ENCODE results near the gene TBC1D3B. TPM values are rescaled to one million over a fixed set of nuclear protein-coding genes. Genes with fewer than 3 reads are reported as not detected.

TBC1D3B gene
- total RNA-seq, 4 donors from 2014 or later: 5.2 to 12.1 TPM; not detected in 2

GRCh38 chr17:36135465-36135864 lies 41.0 kb downstream of the TBC1D3B start:
- TF ChIP-seq POLR2A (IDR thresholded peaks at IDR 0.05): no peak
- no peak for TF ChIP-seq POLR2AphosphoS5 (IDR thresholded peaks at IDR 0.05)
- TF ChIP-seq EP300 (IDR thresholded peaks at IDR 0.05; ENCODE audit: low read depth): no peak
- TF ChIP-seq CTCF (IDR thresholded peaks at IDR 0.05): no peak
- no peaks in the 10 kb centered on the region for H3K36me3 ChIP-seq
- intact Hi-C loops (cut with DNase I; ENCODE audit: low total_unique reads): no loop called here
- H3K4me3 ChIP-seq: no peak overlapping the region
- 63 to 79% methylated on average over 4 of the region's 4 CpGs for WGBS, 2 donors (ENCODE audit: low coverage in 1 of 2)
- DNase-seq: no peak
- no peaks in the 10 kb centered on the region for H3K9me3 ChIP-seq
- peaks cover 0 to 59% (median 25%) of the 10 kb centered on the region in 4 donors for H3K4me1 ChIP-seq
- no peaks in the 10 kb centered on the region for H3K27me3 ChIP-seq
- H3K27ac ChIP-seq: peak overlapping the region in 2 of 4 donors; percentile 50 to 60
- in situ Hi-C loops (cut with MboI; ENCODE audit: low pct_ligation_motif_present in 1 of 4, low pct_unique_long_range_greater_than_20kb in 1 of 4, low sequenced_read_pairs in 3 of 4): no loop called here

- H3K27me3 ChIP-seq: no peaks in the 10 kb centered on the region
- no peaks in the 10 kb centered on the region for H3K36me3 ChIP-seq
- in situ Hi-C loops (cut with MboI; ENCODE audit: low pct_ligation_motif_present in 1 of 4, low pct_unique_long_range_greater_than_20kb in 1 of 4, low sequenced_read_pairs in 3 of 4): no loop called here
- H3K9me3 ChIP-seq: no peaks in the 10 kb centered on the region
- no peak overlapping the region for H3K4me3 ChIP-seq
- peak; percentile 34 for DNase-seq
- TF ChIP-seq POLR2AphosphoS5 (IDR thresholded peaks at IDR 0.05) (peak in 1 of 3 donors; percentile 37), POLR2A (IDR thresholded peaks at IDR 0.05) (no peak)
- intact Hi-C loops (cut with DNase I; ENCODE audit: low total_unique reads): no loop called here
- H3K27ac ChIP-seq: peak overlapping the region in 3 of 4 donors; percentile 38 to 54 (median 39)
- peaks cover 5 to 76% (median 30%) of the 10 kb centered on the region in 4 donors for H3K4me1 ChIP-seq
- 38 to 45% methylated on average over 4 of the region's 4 CpGs for WGBS, 2 donors (ENCODE audit: low coverage in 1 of 2)
Measured at GRCh38 chr17:36133602-36134236, 42.7 kb downstream of the TBC1D3B start.

- Histone ChIP-seq H3K27me3 (no peaks in the 10 kb centered on the region), H3K4me1 (peaks cover 10 to 88% (median 39%) of the 10 kb centered on the region in 4 donors), H3K27ac (no peak overlapping the region), H3K36me3 (no peaks in the 10 kb centered on the region), H3K4me3 (no peak overlapping the region), H3K9me3 (no peaks in the 10 kb centered on the region)
- in situ Hi-C loops (cut with MboI; ENCODE audit: low pct_ligation_motif_present in 1 of 4, low pct_unique_long_range_greater_than_20kb in 1 of 4, low sequenced_read_pairs in 3 of 4): no loop called here
- DNase-seq: no peak
- TF ChIP-seq EP300 (IDR thresholded peaks at IDR 0.05; ENCODE audit: low read depth) (no peak), CTCF (IDR thresholded peaks at IDR 0.05) (no peak), POLR2AphosphoS5 (IDR thresholded peaks at IDR 0.05) (no peak), POLR2A (IDR thresholded peaks at IDR 0.05) (no peak)
- 79 to 87% methylated on average over 2 of the region's 2 CpGs for WGBS, 2 donors (ENCODE audit: low coverage in 1 of 2)
- intact Hi-C loops (cut with DNase I; ENCODE audit: low total_unique reads): no loop called here
Measured at GRCh38 chr17:36132421-36132831, 44.0 kb downstream of the TBC1D3B start.

GRCh38 chr17:36131931-36132330 lies 44.5 kb downstream of the TBC1D3B start:
- Histone ChIP-seq H3K27ac (no peak overlapping the region), H3K4me1 (peaks cover 10 to 89% (median 40%) of the 10 kb centered on the region in 4 donors), H3K4me3 (no peak overlapping the region), H3K27me3 (no peaks in the 10 kb centered on the region), H3K9me3 (no peaks in the 10 kb centered on the region), H3K36me3 (no peaks in the 10 kb centered on the region)
- no peak for TF ChIP-seq POLR2AphosphoS5 (IDR thresholded peaks at IDR 0.05)
- TF ChIP-seq POLR2A (IDR thresholded peaks at IDR 0.05): no peak
- no peak for TF ChIP-seq EP300 (IDR thresholded peaks at IDR 0.05; ENCODE audit: low read depth)
- no peak for TF ChIP-seq CTCF (IDR thresholded peaks at IDR 0.05)
- intact Hi-C loops (cut with DNase I; ENCODE audit: low total_unique reads) (no loop called here), in situ Hi-C loops (cut with MboI; ENCODE audit: low pct_ligation_motif_present in 1 of 4, low pct_unique_long_range_greater_than_20kb in 1 of 4, low sequenced_read_pairs in 3 of 4) (no loop called here)
- WGBS, 2 donors (ENCODE audit: low coverage in 1 of 2): 91 to 96% methylated on average over 3 of the region's 3 CpGs
- no peak for DNase-seq

Measured in transverse colon (tissue), 4 donors.